ENCODE measurements around the gene OSGIN1.
"Not testable (repeated sequence)": the region's sequence is repeated elsewhere in the genome, so short reads cannot be mapped to it uniquely, and the experiment has no call there.

OSGIN1 gene

GRCh38 chr16:83947642-83948234 is 5.3 kb upstream of the OSGIN1 start:
- DNase-seq (ENCODE audit: low read depth): no peak
- H3K4me3 ChIP-seq (ENCODE audit: low read depth, low read length): no peak overlapping the region
- TF ChIP-seq CTCF (conservative IDR thresholded peaks at IDR 0.05; ENCODE audit: low read depth, low read length): no peak

GRCh38 chr16:83948914-83949723 is 3.9 kb upstream of the OSGIN1 start:
- H3K4me3 ChIP-seq (ENCODE audit: low read depth, low read length): no peak overlapping the region
- no peak for DNase-seq (ENCODE audit: low read depth)
- TF ChIP-seq CTCF (conservative IDR thresholded peaks at IDR 0.05; ENCODE audit: low read depth, low read length): no peak

GRCh38 chr16:83949724-83950001 is 3.4 kb upstream of the OSGIN1 start:
- no peak overlapping the region for H3K4me3 ChIP-seq (ENCODE audit: low read depth, low read length)
- no peak for TF ChIP-seq CTCF (conservative IDR thresholded peaks at IDR 0.05; ENCODE audit: low read depth, low read length)
- no peak for DNase-seq (ENCODE audit: low read depth)

- DNase-seq (ENCODE audit: low read depth): not testable (repeated sequence)
Measured at GRCh38 chr16:83950862-83951399, 2.1 kb upstream of the OSGIN1 start.

GRCh38 chr16:83951544-83951943 is 1.5 kb upstream of the OSGIN1 start:
- no peak overlapping the region for H3K4me3 ChIP-seq (ENCODE audit: low read depth, low read length)
- DNase-seq (ENCODE audit: low read depth): no peak
- no peak for TF ChIP-seq CTCF (conservative IDR thresholded peaks at IDR 0.05; ENCODE audit: low read depth, low read length)

More at GRCh38 chr16:83950862-83951399, 2.1 kb upstream of the OSGIN1 start:
- H3K4me3 ChIP-seq (ENCODE audit: low read depth, low read length): not testable (repeated sequence)

GRCh38 chr16:83952587-83952939 is 477 bp upstream of the OSGIN1 start:
- no peak for TF ChIP-seq CTCF (conservative IDR thresholded peaks at IDR 0.05; ENCODE audit: low read depth, low read length)
- peak overlapping the region; percentile 39 for H3K4me3 ChIP-seq (ENCODE audit: low read depth, low read length)
- DNase-seq (ENCODE audit: low read depth): no peak

- TF ChIP-seq CTCF (conservative IDR thresholded peaks at IDR 0.05; ENCODE audit: low read depth, low read length): peak; percentile 69
- DNase-seq (ENCODE audit: low read depth): peak; percentile 53
- H3K4me3 ChIP-seq (ENCODE audit: low read depth, low read length): peak overlapping the region; percentile 62
Measured at GRCh38 chr16:83953796-83954576, 946 bp downstream of the OSGIN1 start.

All from choroid plexus epithelial cell (primary cell).